ENCODE results near the gene SNX25.
"Not testable (repeated sequence)": the region's sequence is repeated elsewhere in the genome, so short reads cannot be mapped to it uniquely, and the experiment has no call there.

- TF ChIP-seq PAX5 (IDR thresholded peaks at IDR 0.05; ENCODE audit: insufficient read depth, low read length, severe bottlenecking); TAF1 (IDR thresholded peaks at IDR 0.05; ENCODE audit: low read depth, low read length); POLR2AphosphoS5 (IDR thresholded peaks at IDR 0.05; ENCODE audit: low read depth, low read length); POLR2A (IDR thresholded peaks at IDR 0.05; ENCODE audit: low read depth, low read length); SPI1 (IDR thresholded peaks at IDR 0.05; ENCODE audit: low read depth, low read length): not testable (repeated sequence)
Observed at GRCh38 chr4:185240486-185240885, 31.1 kb downstream of the SNX25 start.
